Raji (cell line): ENCODE measurements around the gene TNNT3.

Experiments used
- POLR2A ChIP-seq: IDR thresholded peaks from 2 replicates; pipeline ENCODE4 v1.6.1; 2011; ENCODE audit warnings: low read depth, low read length, control low read depth; ENCODE audit not compliant: insufficient read depth

Gene TNNT3

GRCh38 chr11:1919391-1920127 is at the start of gene TNNT3:
TSS of gene TNNT3 (plus strand) at chr11:1919703. CDS start at chr11:1922875, 3,172 bp downstream.
- no peak for TF ChIP-seq POLR2A

GRCh38 chr11:1870326-1870696 is 49.2 kb upstream of the TNNT3 start:
- TF ChIP-seq POLR2A = no peak

- TF ChIP-seq POLR2A = no peak
Measured at GRCh38 chr11:1870721-1871466, 48.6 kb upstream of the TNNT3 start.

GRCh38 chr11:1871531-1871930 is 48.0 kb upstream of the TNNT3 start:
- no peak for TF ChIP-seq POLR2A

- no peak for TF ChIP-seq POLR2A
Measured at GRCh38 chr11:1872267-1872985, 47.1 kb upstream of the TNNT3 start.

- no peak for TF ChIP-seq POLR2A
Measured at GRCh38 chr11:1873048-1873812, 46.3 kb upstream of the TNNT3 start.

GRCh38 chr11:1875093-1875850 is 44.2 kb upstream of the TNNT3 start:
- no peak for TF ChIP-seq POLR2A

- TF ChIP-seq POLR2A = no peak
Measured at GRCh38 chr11:1876361-1877063, 43.0 kb upstream of the TNNT3 start.

- TF ChIP-seq POLR2A = no peak
Measured at GRCh38 chr11:1877211-1878136, 42.0 kb upstream of the TNNT3 start.

- TF ChIP-seq POLR2A = no peak
Measured at GRCh38 chr11:1878137-1879031, 41.1 kb upstream of the TNNT3 start.

GRCh38 chr11:1879342-1879940 is 40.1 kb upstream of the TNNT3 start:
- TF ChIP-seq POLR2A = no peak
